IPS DF 4.7 (cell line): Measurements from ENCODE around the gene C3orf52.
"Not testable (repeated sequence)": the region's sequence is repeated elsewhere in the genome, so short reads cannot be mapped to it uniquely, and the experiment has no call there.

Experiments used
- DNase-seq: peaks from one replicate; pipeline ENCODE4 v3.0.0-alpha.2; 2013; ENCODE audit warnings: low spot score; ENCODE audit errors: extremely low read depth

C3orf52 gene, protein sequence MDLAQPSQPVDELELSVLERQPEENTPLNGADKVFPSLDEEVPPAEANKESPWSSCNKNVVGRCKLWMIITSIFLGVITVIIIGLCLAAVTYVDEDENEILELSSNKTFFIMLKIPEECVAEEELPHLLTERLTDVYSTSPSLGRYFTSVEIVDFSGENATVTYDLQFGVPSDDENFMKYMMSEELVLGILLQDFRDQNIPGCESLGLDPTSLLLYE

DNA sequence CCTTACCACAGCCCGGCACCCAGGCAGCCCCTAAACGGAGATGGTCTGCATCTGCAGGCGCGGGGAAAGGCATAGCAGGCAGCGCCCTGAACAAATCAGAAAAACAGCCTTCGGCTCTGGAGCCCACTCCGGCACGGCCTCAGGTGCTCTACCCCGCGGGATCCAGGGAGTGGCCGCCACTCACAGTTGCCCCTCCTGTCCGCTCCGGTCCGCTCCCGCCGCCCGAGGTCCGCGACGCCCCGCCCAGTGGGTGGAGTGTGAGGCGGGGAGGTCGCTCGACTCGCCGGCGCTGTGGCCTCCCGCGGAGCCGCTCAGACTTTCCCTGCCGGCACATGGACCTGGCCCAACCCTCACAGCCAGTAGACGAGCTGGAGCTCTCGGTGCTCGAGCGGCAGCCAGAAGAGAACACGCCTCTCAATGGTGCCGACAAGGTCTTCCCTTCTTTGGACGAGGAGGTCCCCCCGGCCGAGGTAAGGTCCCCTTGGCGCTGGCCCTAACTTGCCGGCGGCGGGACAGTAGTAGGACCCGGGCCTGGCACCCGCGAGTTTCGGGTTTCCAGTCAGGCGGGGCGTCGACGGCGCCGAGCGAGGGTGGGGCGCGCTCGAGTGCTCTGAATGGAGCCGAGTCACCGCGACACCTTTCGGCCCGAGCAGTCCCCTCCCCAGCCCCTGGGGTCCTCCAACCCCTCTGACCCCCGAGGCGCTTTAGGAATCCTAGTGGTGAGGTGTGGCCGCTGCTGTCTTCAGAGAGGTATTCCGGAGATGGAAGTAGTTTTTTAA lies at the start of gene C3orf52:
Gene C3orf52, plus strand, starts transcription at position 314 of the 779 bp plus-strand sequence. Its CDS starts 19 bp downstream, at position 333.
- DNase-seq, result no peak

DNA sequence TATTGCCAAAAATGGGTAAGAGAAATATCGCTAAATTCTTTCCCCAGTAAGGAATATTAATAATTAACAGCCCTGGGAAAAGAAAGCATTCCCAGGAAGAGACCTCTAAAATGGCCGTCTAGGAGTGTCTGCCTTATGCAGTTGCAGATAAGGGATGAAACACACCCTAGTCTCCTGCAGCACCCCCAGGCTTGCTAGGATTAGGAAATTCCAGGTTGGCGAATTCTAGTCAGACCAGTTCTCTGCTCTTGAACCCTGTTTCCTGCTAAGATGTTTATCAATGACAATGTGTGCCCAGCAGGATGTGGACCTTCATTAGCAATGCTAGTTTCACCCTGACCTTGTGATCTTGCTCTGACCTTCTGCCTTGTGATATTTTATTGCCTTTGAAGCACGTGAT lies 49.0 kb upstream of the C3orf52 start:
- not testable (repeated sequence) for DNase-seq

DNA sequence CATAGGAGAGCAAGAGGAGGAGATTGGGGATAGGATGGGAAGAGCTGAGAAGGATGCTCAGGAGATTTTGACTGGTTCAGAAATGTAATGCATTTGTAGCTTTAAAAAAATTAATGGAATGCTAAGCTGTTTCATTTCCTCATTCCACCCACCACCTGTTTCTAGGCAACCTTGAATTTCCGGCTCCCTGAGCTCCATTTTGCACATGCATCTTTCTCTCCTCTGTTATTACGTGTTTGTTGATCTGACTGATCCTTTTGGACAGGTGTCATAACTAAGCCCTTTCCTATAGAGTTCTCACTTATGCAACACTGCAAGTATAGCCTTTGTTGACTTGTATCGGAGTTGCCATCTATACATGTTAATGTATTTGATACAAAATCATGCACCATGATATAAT lies 47.3 kb upstream of the C3orf52 start:
- DNase-seq, result no peak

DNA sequence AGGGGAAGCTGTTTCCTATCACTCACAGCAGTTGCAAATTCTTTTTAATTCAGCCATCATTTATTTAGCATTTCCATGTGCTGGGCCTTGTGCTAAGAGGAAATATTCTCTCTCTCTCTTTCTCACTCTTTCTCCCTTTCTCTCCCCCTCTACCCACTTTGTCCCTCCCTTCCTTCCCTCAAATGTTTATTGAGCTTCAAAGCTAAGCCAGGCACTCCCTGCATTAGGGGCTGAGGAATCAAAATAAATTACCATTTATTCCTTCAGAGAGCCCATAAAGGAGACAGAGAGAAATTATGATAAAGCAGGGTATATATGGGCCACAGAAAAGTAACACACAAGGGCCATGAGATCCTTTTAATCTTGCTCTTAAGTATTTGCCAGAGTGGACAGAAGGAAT lies 44.9 kb upstream of the C3orf52 start:
- no peak for DNase-seq

GRCh38 chr3:112042842-112043280 lies 43.3 kb upstream of the C3orf52 start:
- no peak for DNase-seq

DNA sequence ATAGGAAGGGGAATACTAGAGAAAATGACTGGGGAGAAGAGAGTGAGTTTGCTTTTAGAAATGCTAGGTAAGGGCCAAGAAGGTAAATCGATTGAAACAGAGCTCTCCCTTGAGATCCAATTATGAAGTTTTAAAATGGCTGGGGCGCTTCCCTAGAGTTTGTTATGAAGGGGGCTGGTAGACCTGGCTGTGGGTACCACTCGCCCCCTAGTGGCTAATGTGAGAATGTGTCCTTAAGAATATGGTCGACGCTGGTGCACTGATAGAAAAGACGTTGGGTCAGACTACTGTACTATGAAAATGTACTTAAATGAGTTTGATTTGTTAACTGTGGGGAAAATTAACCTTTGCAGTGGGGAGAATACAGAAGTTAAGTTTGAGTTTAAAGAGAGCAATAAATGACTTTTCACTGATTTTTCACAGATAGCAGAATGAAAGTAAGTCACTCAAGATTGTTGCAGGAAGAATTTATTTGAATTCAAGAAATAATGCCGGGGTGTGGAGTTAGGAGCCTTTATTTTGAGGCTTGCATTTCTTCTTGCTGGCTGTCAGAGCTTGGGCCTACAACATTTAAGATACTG lies 42.5 kb upstream of the C3orf52 start:
- DNase-seq, result no peak

GRCh38 chr3:112046599-112046998 lies 39.6 kb upstream of the C3orf52 start:
- DNase-seq, result no peak

DNA sequence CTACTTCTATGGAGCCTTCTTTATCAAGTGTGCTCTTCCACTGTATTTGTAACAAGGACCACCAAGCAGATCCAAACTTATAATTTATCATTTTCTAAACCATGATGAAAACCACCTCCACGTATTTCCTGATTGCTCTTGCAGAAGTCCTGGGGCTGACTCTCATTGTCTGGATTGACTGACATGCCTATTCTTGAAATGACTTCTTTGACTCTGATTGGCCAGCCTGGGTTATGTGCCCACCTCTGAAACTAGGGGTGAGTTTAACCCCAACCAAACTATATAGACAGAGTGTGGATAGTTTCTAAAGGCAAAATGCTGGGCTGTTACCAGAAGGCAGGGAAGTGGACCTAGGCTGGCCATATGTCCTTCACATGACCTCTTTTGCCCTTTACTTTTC lies 38.9 kb upstream of the C3orf52 start:
- no peak for DNase-seq

DNA sequence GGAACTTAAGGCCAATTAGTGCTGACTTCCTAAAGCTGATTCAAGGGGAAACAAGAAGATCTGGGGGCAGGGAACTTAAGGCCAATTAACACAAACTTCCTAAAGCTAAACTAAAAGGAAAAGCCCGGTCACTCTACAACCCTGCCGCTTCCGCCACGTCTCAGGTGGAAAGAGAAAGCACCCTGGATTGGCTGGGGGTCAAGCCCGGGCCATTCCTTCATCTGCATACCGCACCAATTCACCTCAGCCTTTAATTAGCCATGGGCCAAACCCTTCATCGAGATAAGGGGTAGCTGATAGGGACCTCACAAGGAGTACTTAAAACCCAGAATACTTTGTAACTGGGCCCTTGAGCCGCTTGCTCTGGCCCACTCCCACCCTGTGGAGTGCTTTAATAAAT lies 37.3 kb upstream of the C3orf52 start:
- no peak for DNase-seq

DNA sequence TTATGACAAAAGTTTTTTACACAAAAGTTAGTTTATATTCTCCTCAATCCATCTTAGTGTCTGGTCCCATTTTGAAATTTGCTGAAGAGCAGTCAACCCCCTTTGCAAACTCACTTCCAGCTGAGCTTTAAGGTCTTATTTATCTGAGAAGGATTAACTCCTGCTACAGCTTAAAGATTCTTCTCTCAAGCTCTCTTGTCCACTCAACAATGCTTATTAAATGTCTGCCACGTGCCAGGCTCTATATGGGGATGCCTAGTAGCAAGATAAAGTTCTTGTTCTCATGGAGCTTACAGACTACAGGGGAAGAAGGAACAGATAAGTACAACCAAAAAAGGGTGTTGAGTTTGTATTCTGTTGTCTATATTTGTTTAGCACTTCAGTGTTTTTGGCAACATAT lies 33.0 kb upstream of the C3orf52 start:
- no peak for DNase-seq

DNA sequence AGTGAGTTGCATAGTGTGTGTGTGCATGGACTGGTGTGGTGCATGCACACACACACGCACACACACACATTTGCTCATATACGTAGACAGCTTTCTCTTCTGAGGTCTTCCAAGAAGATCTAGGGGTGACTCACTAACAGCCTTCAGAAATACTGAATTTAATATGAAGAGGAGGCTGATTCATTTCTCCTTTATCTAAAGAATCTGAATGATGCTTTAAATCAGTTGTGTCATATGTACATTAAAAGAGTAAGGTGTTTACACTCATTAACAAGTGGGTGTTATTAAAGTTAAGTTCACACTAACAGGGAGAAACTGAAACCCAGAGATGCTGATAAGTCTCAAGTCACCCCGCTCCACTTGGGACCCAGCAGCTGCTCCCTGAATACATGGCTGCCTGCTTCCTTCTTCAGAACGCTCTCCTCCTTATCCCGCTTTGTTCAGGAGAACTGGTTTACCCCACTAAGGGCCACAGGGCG lies 29.7 kb upstream of the C3orf52 start:
- DNase-seq, result no peak

- no peak for DNase-seq
These were observed 26.7 kb upstream of the C3orf52 start for GRCh38 chr3:112059497-112059896.

GRCh38 chr3:112061152-112061551 lies 25.0 kb upstream of the C3orf52 start:
- no peak for DNase-seq

- DNase-seq, result not testable (repeated sequence)
These were observed 13.7 kb upstream of the C3orf52 start for GRCh38 chr3:112072387-112073060.

DNA sequence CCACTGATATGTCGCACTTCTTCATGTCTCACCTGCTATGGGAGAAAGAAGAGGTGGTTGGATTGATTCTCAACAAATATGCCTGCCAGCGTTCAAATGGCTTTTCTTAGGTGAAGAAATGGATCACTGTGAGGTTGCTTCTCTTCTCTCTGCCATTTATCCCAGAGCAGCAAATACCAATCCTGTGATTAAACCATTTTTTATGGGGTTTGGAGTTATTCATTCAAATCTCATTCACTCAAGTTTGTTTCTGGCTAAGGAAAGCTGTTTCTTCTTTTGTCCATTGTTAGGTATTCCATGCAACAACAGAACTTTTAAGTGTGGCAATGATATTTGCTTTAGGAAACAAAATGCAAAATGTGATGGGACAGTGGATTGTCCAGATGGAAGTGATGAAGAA lies 12.2 kb upstream of the C3orf52 start:
- DNase-seq, result no peak

DNA sequence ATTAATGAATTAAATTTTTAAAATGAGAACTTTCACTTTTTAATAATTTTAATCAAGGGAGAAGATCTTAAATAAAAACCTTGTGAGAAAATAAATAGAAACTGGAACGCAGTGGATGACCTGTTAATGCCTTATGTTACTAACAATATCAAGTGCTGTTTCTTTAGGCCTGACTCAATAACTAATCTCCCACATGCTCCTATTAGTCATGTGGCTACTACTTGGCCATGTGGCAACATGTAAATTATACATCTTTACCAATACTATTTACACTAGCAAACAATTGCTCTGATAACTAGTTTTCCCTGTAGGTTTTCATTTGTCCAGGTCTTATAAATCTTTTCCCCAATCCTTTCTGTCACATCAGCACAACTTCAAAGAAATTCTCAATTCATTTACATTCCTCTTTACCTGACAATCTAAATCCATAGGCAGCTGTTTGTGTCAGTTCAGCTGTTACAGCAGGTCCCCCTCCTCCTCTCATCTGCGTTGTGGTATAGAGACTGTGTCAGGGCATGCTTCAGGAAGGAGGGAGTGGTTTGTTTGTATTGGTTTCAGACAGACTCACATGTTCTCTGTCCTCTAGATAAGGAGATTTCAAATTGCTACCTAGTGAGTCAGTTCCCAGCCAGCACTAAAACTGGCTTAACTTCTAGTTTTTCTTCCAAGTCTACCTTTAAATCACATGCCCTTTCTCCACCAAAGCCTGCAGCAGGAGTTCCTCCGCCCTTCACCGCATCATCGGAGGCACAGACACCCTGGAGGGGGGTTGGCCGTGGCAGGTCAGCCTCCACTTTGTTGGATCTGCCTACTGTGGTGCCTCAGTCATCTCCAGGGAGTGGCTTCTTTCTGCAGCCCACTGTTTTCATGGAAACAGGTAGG lies 11.3 kb upstream of the C3orf52 start:
- DNase-seq, result no peak

DNA sequence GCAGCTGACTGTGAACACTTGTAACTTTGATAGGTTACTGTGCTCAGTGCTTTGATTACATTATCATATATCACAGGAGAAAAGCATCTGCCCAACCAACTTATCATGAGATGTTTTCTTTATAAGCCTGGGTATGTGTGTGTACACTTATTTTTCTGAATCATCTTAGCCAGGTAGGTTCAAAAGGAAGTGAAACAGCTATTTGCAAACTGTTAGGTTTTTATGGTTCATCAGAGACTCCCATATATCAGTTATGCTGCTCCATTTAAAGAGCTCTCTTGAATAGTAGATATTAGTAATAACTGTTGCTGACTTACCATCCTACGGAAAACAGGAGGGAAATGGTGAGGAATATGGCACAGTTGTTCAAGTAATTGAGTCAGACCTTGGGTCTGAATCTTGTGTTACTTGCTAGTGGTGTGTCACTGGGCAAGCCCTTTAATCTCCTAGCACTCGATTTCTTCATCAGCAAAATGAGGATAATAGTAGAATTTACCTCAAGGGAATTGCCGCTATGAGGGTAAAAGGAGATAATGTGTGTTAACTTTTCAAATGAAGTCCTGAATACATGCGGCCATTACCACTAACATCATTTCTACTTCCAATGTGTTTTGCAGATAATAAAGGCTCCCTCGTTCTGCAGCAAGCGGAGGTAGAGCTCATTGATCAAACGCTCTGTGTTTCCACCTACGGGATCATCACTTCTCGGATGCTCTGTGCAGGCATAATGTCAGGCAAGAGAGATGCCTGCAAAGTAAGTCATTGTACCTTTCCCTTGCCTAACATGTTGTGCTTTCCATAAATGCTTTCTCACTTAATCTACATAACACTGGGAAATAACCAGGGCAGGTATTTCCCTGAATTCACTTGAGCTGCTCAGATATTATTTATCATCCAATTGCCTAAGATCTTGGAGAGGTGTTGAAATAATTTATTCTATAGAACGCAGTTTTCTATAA lies 7.8 kb upstream of the C3orf52 start:
- no peak for DNase-seq

DNA sequence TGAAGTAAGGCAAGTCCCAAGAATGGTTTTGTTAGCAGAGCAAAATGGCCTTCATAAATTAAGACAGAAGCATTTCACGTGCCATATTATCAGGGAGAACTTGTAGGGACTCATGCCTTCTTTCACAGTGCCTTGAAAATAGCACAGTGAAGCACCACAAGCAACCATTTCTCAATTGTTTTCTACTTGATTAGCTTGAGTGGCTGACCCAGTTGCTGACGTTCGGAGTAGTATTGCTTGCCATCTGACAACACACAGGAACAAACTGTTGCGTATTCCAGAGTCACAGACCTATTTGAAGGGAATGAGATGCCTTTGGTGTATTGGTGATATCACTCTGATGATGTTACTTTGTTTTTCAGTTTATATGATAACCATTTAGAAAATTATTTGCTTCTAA lies 3.0 kb upstream of the C3orf52 start:
- no peak for DNase-seq

DNA sequence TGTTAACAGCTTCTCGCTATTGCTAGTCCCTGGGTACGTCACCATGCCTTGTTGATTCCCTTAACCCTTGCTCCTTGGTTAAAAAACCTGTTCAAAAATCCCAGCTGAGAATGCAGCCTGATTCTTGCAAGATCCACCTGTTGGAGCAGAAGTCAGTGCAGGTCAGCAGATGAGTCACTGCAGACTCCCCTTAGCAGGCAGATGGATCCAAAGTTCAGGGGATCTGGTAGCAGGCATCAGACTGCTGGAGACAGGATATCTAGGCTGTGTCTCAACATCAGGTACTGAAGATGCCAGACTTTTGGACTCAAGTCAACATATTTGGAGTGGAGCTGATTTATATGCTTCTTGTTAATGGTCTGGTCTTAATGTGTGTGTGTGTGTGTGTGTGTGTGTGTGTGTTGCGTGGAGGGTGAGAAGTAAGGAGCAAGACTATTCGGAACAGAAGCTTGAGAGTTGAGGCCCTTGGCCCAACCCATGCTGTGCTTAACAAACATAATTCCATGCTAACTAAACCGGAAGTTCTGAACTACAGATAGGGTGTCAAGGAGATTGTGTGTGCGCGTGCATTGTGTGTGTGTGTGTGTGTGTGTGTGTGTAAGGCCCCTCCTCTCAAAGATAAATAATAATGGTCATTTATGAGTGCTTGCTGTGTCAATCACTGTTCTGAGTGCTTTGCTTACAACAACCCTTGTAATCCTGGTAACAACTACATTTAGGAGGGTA lies 1.0 kb upstream of the C3orf52 start:
- DNase-seq, result no peak
